ENCODE measurements around the gene MCF2L2.

DNA sequence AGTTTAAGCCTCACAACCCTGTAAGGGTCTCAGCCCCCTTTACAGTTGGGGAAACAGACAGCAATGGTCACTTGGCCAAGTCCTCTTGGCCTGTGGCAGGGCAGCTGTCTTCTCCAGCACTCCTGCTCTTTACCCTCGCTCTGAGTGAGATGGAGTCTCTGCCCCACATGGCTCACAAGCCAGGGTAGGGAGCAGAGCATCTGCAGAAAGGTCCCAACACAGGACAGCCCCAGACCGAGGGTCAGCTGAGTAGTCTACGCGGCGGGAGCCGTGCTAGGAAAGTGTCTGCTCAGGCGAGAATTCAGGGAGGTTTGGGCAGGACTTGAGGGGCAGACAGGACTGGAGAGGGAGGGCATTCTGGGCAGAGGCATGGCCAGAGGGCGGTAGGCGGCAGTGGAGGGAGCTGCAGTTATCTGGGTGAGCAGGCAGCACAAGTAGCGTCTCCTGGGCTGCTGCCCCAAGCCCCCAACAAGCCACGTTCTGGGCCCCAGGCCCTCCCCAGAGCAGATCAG, 247.6 kb downstream of the MCF2L2 start:
- no peak for TF ChIP-seq YY1 (IDR thresholded peaks at IDR 0.05; ENCODE audit: insufficient read depth, insufficient read length)
- TF ChIP-seq ZNF274 (IDR thresholded peaks at IDR 0.05; ENCODE audit: low read depth, low read length), result no peak

Measured in NT2/D1 (cell line).